IPS DF 19.7 (cell line): ENCODE data around the gene IL19.

ENCODE experiments used
- DNase-seq: peaks from one replicate; pipeline ENCODE4 v3.0.0-alpha.2; 2013; ENCODE audit warnings: low read depth, low spot score

The IL19 gene

GRCh38 chr1:206890125-206891060 lies 119.8 kb downstream of the IL19 start:
- DNase-seq, result no peak

- DNase-seq, result no peak
Observed at GRCh38 chr1:206891412-206891811, 120.8 kb downstream of the IL19 start.
